GM12878 (cell line): ENCODE measurements around the gene GPR155. TPM values are rescaled to one million over a fixed set of nuclear protein-coding genes. Genes with fewer than 3 reads are reported as not detected.

Experiments
- BACH1 ChIP-seq: fragments of 450-650 bp; IDR thresholded peaks from 2 replicates; pipeline ENCODE4 v1.6.1; 2017; ENCODE audit warnings: mild to moderate bottlenecking, borderline replicate concordance
- CEBPB ChIP-seq, 2 experiments: fragments of 150-350 bp in 1 of 2; IDR thresholded peaks; 2 replicates each; pipeline ENCODE4 v1.6.1; 2012 to 2014; ENCODE audit warnings: low read depth in 2 of 2, low read length in 2 of 2, borderline replicate concordance in 1 of 2, inconsistent platforms in 1 of 2
- CREM ChIP-seq: IDR thresholded peaks from 2 replicates; pipeline ENCODE4 v1.6.1; 2014; ENCODE audit warnings: antibody characterized with exemption, low read depth
- EZH2 ChIP-seq: IDR thresholded peaks from 2 replicates; pipeline ENCODE4 v1.6.1; 2012; ENCODE audit warnings: low read depth, mild to moderate bottlenecking, control low read depth, inconsistent platforms, low read length, borderline replicate concordance; ENCODE audit not compliant: control insufficient read depth
- NFYA ChIP-seq: IDR thresholded peaks from 2 replicates; pipeline ENCODE4 v1.6.1; 2011; ENCODE audit warnings: low read depth, mild to moderate bottlenecking, low read length, improper control_type of control experiment, borderline replicate concordance
- NRF1 ChIP-seq: conservative IDR thresholded peaks from 2 replicates; pipeline ENCODE4 v1.6.1; 2011; ENCODE audit warnings: mild to moderate bottlenecking, low read depth, low read length, improper control_type of control experiment
- PAX8 ChIP-seq: fragments of 450-650 bp; IDR thresholded peaks from 2 replicates; pipeline ENCODE4 v1.6.1; 2017; ENCODE audit warnings: mild to moderate bottlenecking, moderate library complexity
- RB1 ChIP-seq: fragments of 450-650 bp; formaldehyde crosslinking; IDR thresholded peaks from 2 replicates; pipeline ENCODE4 v1.6.1; 2017; ENCODE audit warnings: mild to moderate bottlenecking, borderline replicate concordance
- SUZ12 ChIP-seq: fragments of 200-600 bp; sonication (generic); IDR thresholded peaks from one replicate; pipeline ENCODE4 v1.6.1; 2018; ENCODE audit warnings: antibody characterized with exemption, mild to moderate bottlenecking; ENCODE audit not compliant: unreplicated experiment
- TAF1 ChIP-seq: IDR thresholded peaks from 2 replicates; pipeline ENCODE4 v1.6.1; 2011; ENCODE audit warnings: mild to moderate bottlenecking, low read depth, low read length, borderline replicate concordance
- TARDBP ChIP-seq: IDR thresholded peaks from 2 replicates; pipeline ENCODE4 v1.6.1; 2016; ENCODE audit warnings: borderline replicate concordance
- polyA plus RNA-seq, 11 experiments: library from polyadenylated mRNA; depleted of rRNA in 4 of 11; unstranded in 6 of 11; stranded (reverse) in 5 of 11; fragments of >200 nt; fragmentation: Nextera tagmentation in 4 of 11; fragmentation: Illumina TruSeq in 1 of 11; extraction: Ambion mirVana in 4 of 11; extraction: Trizol in 1 of 11; gene quantifications; 1 replicate in 1 of 11; 2 replicates in 10 of 11; pipeline versions ENCODE4 v1.2.1 to v1.2.3, GENCODE V29; 2011 to 2016; ENCODE audit warnings: inconsistent platforms in 2 of 11, missing spikeins in 2 of 11, low read depth in 1 of 11
- total RNA-seq, 4 experiments: library from RNA; depleted of rRNA in 3 of 4; stranded (reverse); fragments of >200 nt in 3 of 4; fragmentation: Illumina TruSeq in 1 of 4; extraction: Trizol in 1 of 4; gene quantifications; 2 replicates each; pipeline versions ENCODE4 v1.2.1 to v1.2.3, GENCODE V29; 2013 to 2021
- TF ChIP-seq, protein P1 (sequence below), 3 experiments: IDR thresholded peaks in 2 of 3; conservative IDR thresholded peaks in 1 of 3; 2 replicates each; pipeline ENCODE4 v1.5.1; 2011; ENCODE audit warnings: low read depth in 3 of 3, low read length in 3 of 3, mild to moderate bottlenecking in 3 of 3, control low read depth in 2 of 3, moderate library complexity in 2 of 3, inconsistent platforms in 1 of 3, mixed read lengths in 1 of 3; ENCODE audit not compliant: control insufficient read depth in 2 of 3, insufficient read depth in 1 of 3; ENCODE audit errors: extremely low read depth in 1 of 3
- TF ChIP-seq, protein P2 (sequence below): fragments of 450-650 bp; IDR thresholded peaks from 2 replicates; pipeline ENCODE4 v1.6.1; 2017; ENCODE audit warnings: antibody characterized with exemption, mild to moderate bottlenecking, moderate library complexity
- TF ChIP-seq, protein P3 (sequence below): fragments of 450-650 bp; IDR thresholded peaks from 2 replicates; pipeline ENCODE4 v1.6.1; 2014; ENCODE audit warnings: mild to moderate bottlenecking
- TF ChIP-seq, protein P4 (sequence below): IDR thresholded peaks from 2 replicates; pipeline ENCODE4 v1.6.1; 2012; ENCODE audit warnings: improper control_type of control experiment, low read depth, low read length; ENCODE audit not compliant: insufficient replicate concordance
- TF ChIP-seq, protein P5 (sequence below): fragments of 450-650 bp; IDR thresholded peaks from 2 replicates; pipeline ENCODE4 v1.6.1; 2017; ENCODE audit warnings: borderline replicate concordance

The GPR155 gene
- total and polyA plus RNA-seq, 10 of the 15 experiments (the other 5 are each of a cell fraction or from before 2014, with no cell fraction given) = 0.53 to 3.0 (median 1.5) TPM

DNA sequence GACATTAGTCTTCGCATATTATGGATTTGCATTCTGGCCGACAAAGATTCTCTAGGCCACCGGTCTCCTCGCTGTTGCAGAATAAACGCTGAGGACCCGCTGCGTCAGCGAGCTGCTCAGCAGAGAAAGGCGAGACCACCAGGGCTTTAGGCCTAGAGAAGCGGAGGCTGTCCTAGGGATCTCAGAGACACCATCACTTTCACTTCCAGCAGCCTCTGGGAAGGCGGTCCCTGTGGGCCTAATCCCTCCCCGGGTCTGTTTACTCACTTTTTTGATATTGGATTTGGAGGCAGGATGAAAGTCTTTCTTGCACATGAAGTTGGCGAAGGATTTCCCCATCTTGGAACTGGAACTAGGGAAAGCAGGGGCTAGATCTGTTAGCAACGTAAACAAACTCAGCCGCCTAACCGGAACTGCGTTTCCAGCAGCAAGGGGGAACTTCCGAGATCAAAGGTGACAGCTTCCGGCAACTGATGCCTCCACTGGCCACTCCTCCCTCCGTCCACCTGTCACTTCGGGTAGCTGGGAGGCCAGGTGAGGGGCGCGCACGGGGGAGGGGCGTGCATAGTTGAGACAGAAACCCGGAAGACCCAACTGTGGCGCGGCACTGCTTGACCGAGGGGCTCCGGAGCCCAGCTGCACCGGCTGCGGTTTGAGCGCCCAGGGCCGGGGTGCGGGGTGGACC is 91.4 kb downstream of the GPR155 start, which contains the start of gene SCRN3 (continued):
- TF ChIP-seq RB1 = peak; percentile 77; the same call in 1 of the 2 replicates
- TF ChIP-seq TAF1 = no peak
- no peak for TF ChIP-seq BACH1
- TF ChIP-seq TARDBP = no peak
- TF ChIP-seq EZH2 = no peak
- no peak for TF ChIP-seq SUZ12
- TF ChIP-seq, protein P1, sequence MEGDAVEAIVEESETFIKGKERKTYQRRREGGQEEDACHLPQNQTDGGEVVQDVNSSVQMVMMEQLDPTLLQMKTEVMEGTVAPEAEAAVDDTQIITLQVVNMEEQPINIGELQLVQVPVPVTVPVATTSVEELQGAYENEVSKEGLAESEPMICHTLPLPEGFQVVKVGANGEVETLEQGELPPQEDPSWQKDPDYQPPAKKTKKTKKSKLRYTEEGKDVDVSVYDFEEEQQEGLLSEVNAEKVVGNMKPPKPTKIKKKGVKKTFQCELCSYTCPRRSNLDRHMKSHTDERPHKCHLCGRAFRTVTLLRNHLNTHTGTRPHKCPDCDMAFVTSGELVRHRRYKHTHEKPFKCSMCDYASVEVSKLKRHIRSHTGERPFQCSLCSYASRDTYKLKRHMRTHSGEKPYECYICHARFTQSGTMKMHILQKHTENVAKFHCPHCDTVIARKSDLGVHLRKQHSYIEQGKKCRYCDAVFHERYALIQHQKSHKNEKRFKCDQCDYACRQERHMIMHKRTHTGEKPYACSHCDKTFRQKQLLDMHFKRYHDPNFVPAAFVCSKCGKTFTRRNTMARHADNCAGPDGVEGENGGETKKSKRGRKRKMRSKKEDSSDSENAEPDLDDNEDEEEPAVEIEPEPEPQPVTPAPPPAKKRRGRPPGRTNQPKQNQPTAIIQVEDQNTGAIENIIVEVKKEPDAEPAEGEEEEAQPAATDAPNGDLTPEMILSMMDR (IDR thresholded peaks at IDR 0.05 in 2 of 3, conservative IDR thresholded peaks at IDR 0.05 in 1 of 3; ENCODE audit: control insufficient read depth in 2 of 3, extremely low read depth in 1 of 3, insufficient read depth in 1 of 3, low read depth in 3 of 3, low read length in 3 of 3) = no peak
- no peak for TF ChIP-seq CEBPB (IDR thresholded peaks at IDR 0.05; ENCODE audit: borderline replicate concordance in 1 of 2, low read depth in 2 of 2, low read length in 2 of 2)
- TF ChIP-seq NFYA = no peak
- TF ChIP-seq, protein P2, sequence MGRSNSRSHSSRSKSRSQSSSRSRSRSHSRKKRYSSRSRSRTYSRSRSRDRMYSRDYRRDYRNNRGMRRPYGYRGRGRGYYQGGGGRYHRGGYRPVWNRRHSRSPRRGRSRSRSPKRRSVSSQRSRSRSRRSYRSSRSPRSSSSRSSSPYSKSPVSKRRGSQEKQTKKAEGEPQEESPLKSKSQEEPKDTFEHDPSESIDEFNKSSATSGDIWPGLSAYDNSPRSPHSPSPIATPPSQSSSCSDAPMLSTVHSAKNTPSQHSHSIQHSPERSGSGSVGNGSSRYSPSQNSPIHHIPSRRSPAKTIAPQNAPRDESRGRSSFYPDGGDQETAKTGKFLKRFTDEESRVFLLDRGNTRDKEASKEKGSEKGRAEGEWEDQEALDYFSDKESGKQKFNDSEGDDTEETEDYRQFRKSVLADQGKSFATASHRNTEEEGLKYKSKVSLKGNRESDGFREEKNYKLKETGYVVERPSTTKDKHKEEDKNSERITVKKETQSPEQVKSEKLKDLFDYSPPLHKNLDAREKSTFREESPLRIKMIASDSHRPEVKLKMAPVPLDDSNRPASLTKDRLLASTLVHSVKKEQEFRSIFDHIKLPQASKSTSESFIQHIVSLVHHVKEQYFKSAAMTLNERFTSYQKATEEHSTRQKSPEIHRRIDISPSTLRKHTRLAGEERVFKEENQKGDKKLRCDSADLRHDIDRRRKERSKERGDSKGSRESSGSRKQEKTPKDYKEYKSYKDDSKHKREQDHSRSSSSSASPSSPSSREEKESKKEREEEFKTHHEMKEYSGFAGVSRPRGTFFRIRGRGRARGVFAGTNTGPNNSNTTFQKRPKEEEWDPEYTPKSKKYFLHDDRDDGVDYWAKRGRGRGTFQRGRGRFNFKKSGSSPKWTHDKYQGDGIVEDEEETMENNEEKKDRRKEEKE = no peak
- peak; percentile 85 for TF ChIP-seq CREM
- TF ChIP-seq, protein P3, sequence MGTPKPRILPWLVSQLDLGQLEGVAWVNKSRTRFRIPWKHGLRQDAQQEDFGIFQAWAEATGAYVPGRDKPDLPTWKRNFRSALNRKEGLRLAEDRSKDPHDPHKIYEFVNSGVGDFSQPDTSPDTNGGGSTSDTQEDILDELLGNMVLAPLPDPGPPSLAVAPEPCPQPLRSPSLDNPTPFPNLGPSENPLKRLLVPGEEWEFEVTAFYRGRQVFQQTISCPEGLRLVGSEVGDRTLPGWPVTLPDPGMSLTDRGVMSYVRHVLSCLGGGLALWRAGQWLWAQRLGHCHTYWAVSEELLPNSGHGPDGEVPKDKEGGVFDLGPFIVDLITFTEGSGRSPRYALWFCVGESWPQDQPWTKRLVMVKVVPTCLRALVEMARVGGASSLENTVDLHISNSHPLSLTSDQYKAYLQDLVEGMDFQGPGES = no peak
- TF ChIP-seq, protein P4, sequence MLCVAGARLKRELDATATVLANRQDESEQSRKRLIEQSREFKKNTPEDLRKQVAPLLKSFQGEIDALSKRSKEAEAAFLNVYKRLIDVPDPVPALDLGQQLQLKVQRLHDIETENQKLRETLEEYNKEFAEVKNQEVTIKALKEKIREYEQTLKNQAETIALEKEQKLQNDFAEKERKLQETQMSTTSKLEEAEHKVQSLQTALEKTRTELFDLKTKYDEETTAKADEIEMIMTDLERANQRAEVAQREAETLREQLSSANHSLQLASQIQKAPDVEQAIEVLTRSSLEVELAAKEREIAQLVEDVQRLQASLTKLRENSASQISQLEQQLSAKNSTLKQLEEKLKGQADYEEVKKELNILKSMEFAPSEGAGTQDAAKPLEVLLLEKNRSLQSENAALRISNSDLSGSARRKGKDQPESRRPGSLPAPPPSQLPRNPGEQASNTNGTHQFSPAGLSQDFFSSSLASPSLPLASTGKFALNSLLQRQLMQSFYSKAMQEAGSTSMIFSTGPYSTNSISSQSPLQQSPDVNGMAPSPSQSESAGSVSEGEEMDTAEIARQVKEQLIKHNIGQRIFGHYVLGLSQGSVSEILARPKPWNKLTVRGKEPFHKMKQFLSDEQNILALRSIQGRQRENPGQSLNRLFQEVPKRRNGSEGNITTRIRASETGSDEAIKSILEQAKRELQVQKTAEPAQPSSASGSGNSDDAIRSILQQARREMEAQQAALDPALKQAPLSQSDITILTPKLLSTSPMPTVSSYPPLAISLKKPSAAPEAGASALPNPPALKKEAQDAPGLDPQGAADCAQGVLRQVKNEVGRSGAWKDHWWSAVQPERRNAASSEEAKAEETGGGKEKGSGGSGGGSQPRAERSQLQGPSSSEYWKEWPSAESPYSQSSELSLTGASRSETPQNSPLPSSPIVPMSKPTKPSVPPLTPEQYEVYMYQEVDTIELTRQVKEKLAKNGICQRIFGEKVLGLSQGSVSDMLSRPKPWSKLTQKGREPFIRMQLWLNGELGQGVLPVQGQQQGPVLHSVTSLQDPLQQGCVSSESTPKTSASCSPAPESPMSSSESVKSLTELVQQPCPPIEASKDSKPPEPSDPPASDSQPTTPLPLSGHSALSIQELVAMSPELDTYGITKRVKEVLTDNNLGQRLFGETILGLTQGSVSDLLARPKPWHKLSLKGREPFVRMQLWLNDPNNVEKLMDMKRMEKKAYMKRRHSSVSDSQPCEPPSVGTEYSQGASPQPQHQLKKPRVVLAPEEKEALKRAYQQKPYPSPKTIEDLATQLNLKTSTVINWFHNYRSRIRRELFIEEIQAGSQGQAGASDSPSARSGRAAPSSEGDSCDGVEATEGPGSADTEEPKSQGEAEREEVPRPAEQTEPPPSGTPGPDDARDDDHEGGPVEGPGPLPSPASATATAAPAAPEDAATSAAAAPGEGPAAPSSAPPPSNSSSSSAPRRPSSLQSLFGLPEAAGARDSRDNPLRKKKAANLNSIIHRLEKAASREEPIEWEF = no peak
- TF ChIP-seq PAX8 = no peak; the same call in 1 of the 2 replicates
- no peak for TF ChIP-seq NRF1
- TF ChIP-seq, protein P5, sequence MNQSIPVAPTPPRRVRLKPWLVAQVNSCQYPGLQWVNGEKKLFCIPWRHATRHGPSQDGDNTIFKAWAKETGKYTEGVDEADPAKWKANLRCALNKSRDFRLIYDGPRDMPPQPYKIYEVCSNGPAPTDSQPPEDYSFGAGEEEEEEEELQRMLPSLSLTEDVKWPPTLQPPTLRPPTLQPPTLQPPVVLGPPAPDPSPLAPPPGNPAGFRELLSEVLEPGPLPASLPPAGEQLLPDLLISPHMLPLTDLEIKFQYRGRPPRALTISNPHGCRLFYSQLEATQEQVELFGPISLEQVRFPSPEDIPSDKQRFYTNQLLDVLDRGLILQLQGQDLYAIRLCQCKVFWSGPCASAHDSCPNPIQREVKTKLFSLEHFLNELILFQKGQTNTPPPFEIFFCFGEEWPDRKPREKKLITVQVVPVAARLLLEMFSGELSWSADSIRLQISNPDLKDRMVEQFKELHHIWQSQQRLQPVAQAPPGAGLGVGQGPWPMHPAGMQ = no peak
